IMR-90 (cell line): ENCODE data around the gene PKDCC.

ENCODE experiments used
- BHLHE40 ChIP-seq: fragments of 150-350 bp; IDR thresholded peaks from 2 replicates; pipeline ENCODE4 v1.6.1; 2016; ENCODE audit warnings: mild to moderate bottlenecking, low read depth, low read length
- CEBPB ChIP-seq: IDR thresholded peaks from 2 replicates; pipeline ENCODE4 v1.6.1; 2012; ENCODE audit warnings: low read depth, low read length, improper control_type of control experiment
- CHD1 ChIP-seq: IDR thresholded peaks from 2 replicates; pipeline ENCODE4 v1.6.1; 2012; ENCODE audit warnings: low read depth, low read length, improper control_type of control experiment
- FOS ChIP-seq: fragments of 150-350 bp; IDR thresholded peaks from 2 replicates; pipeline ENCODE4 v1.6.1; 2016; ENCODE audit warnings: low read depth, low read length
- MAFK ChIP-seq: IDR thresholded peaks from 2 replicates; pipeline ENCODE4 v1.6.1; 2012; ENCODE audit warnings: low read depth, low read length, improper control_type of control experiment
- MAZ ChIP-seq: IDR thresholded peaks from 2 replicates; pipeline ENCODE4 v1.6.1; 2012; ENCODE audit warnings: low read depth, mild to moderate bottlenecking, low read length, improper control_type of control experiment, moderate library complexity, borderline replicate concordance
- MXI1 ChIP-seq: IDR thresholded peaks from 2 replicates; pipeline ENCODE4 v1.6.1; 2012; ENCODE audit warnings: low read depth, mild to moderate bottlenecking, low read length, moderate library complexity, borderline replicate concordance
- POLR2A ChIP-seq: IDR thresholded peaks from 2 replicates; pipeline ENCODE4 v1.6.1; 2012; ENCODE audit warnings: mild to moderate bottlenecking, low read depth, low read length
- RAD21 ChIP-seq: IDR thresholded peaks from 2 replicates; pipeline ENCODE4 v1.6.1; 2012; ENCODE audit warnings: low read length, improper control_type of control experiment
- RCOR1 ChIP-seq: IDR thresholded peaks from 2 replicates; pipeline ENCODE4 v1.6.1; 2012; ENCODE audit warnings: mild to moderate bottlenecking, low read length, improper control_type of control experiment; ENCODE audit not compliant: insufficient replicate concordance
- RFX5 ChIP-seq: IDR thresholded peaks from 2 replicates; pipeline ENCODE4 v1.8.0; 2012; ENCODE audit warnings: low read depth, mild to moderate bottlenecking, low read length, moderate library complexity
- TF ChIP-seq, protein P1 (sequence below): conservative IDR thresholded peaks from 2 replicates; pipeline ENCODE4 v1.5.1; 2012; ENCODE audit warnings: mild to moderate bottlenecking, low read depth, low read length, improper control_type of control experiment
- TF ChIP-seq, protein P2 (sequence below): fragments of 150-350 bp; IDR thresholded peaks from 2 replicates; pipeline ENCODE4 v1.6.1; 2016; ENCODE audit warnings: low read depth, mild to moderate bottlenecking, low read length, moderate library complexity, borderline replicate concordance
- TF ChIP-seq, protein P3 (sequence below): fragments of 150-350 bp; IDR thresholded peaks from 2 replicates; pipeline ENCODE4 v1.6.1; 2017; ENCODE audit warnings: mild to moderate bottlenecking, antibody characterized with exemption, low read length, low read depth

- TF ChIP-seq, protein P1, sequence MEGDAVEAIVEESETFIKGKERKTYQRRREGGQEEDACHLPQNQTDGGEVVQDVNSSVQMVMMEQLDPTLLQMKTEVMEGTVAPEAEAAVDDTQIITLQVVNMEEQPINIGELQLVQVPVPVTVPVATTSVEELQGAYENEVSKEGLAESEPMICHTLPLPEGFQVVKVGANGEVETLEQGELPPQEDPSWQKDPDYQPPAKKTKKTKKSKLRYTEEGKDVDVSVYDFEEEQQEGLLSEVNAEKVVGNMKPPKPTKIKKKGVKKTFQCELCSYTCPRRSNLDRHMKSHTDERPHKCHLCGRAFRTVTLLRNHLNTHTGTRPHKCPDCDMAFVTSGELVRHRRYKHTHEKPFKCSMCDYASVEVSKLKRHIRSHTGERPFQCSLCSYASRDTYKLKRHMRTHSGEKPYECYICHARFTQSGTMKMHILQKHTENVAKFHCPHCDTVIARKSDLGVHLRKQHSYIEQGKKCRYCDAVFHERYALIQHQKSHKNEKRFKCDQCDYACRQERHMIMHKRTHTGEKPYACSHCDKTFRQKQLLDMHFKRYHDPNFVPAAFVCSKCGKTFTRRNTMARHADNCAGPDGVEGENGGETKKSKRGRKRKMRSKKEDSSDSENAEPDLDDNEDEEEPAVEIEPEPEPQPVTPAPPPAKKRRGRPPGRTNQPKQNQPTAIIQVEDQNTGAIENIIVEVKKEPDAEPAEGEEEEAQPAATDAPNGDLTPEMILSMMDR = no peak
- TF ChIP-seq MAZ = no peak
- TF ChIP-seq POLR2A = no peak
- TF ChIP-seq FOS = no peak
- TF ChIP-seq, protein P2, sequence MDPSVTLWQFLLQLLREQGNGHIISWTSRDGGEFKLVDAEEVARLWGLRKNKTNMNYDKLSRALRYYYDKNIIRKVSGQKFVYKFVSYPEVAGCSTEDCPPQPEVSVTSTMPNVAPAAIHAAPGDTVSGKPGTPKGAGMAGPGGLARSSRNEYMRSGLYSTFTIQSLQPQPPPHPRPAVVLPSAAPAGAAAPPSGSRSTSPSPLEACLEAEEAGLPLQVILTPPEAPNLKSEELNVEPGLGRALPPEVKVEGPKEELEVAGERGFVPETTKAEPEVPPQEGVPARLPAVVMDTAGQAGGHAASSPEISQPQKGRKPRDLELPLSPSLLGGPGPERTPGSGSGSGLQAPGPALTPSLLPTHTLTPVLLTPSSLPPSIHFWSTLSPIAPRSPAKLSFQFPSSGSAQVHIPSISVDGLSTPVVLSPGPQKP = no peak
- no peak for TF ChIP-seq CHD1
- no peak for TF ChIP-seq CEBPB
- TF ChIP-seq RCOR1 = no peak
- no peak for TF ChIP-seq RFX5
- TF ChIP-seq, protein P3, sequence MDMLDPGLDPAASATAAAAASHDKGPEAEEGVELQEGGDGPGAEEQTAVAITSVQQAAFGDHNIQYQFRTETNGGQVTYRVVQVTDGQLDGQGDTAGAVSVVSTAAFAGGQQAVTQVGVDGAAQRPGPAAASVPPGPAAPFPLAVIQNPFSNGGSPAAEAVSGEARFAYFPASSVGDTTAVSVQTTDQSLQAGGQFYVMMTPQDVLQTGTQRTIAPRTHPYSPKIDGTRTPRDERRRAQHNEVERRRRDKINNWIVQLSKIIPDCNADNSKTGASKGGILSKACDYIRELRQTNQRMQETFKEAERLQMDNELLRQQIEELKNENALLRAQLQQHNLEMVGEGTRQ = no peak
- TF ChIP-seq RAD21 = no peak
- TF ChIP-seq BHLHE40 = no peak
- no peak for TF ChIP-seq MXI1
- no peak for TF ChIP-seq MAFK
Observed at GRCh38 chr2:42045848-42046748, 1.7 kb upstream of the PKDCC start.
